Mononuclear cell (primary cell): ENCODE measurements around the gene C15orf61. TPM values are rescaled to one million over a fixed set of nuclear protein-coding genes. Genes with fewer than 3 reads are reported as not detected.

ENCODE experiments used
- H3K27me3 ChIP-seq: 2 replicates; pipeline ENCODE4 v1.6.0; 2011; ENCODE audit warnings: low read length, control low read depth; ENCODE audit not compliant: insufficient read depth
- H3K4me1 ChIP-seq: 2 replicates; pipeline ENCODE4 v1.5.1; 2011; ENCODE audit warnings: mild to moderate bottlenecking, low read length, control low read depth; ENCODE audit not compliant: insufficient read depth
- H3K4me3 ChIP-seq: 2 replicates; pipeline ENCODE4 v1.5.1; 2011; ENCODE audit warnings: mild to moderate bottlenecking, low read length, moderate library complexity
- H3K9me3 ChIP-seq: 2 replicates; pipeline ENCODE4 v1.5.1; 2011; ENCODE audit warnings: low read depth, mild to moderate bottlenecking, control low read depth, low read length
- total RNA-seq: library from RNA; depleted of rRNA; stranded (reverse); fragments of >200 nt; gene quantifications from one replicate; pipeline ENCODE4 v1.2.3, GENCODE V29; 2012

The C15orf61 gene
- total RNA-seq, 1 donor, result 5.2 TPM

- no peaks in the 10 kb centered on the region for H3K27me3 ChIP-seq
- no peak overlapping the region for H3K4me3 ChIP-seq
- H3K4me1 ChIP-seq, result no peaks in the 10 kb centered on the region
- H3K9me3 ChIP-seq, result no peaks in the 10 kb centered on the region
Measured at GRCh38 chr15:67556976-67557570, 36.1 kb downstream of the C15orf61 start.

GRCh38 chr15:67558502-67558901 is 37.6 kb downstream of the C15orf61 start:
- no peaks in the 10 kb centered on the region for H3K4me1 ChIP-seq
- H3K4me3 ChIP-seq, result no peak overlapping the region
- H3K9me3 ChIP-seq, result no peaks in the 10 kb centered on the region
- no peaks in the 10 kb centered on the region for H3K27me3 ChIP-seq

- no peak overlapping the region for H3K4me3 ChIP-seq
- H3K4me1 ChIP-seq, result no peaks in the 10 kb centered on the region
- no peaks in the 10 kb centered on the region for H3K27me3 ChIP-seq
- H3K9me3 ChIP-seq, result no peaks in the 10 kb centered on the region
Measured at GRCh38 chr15:67559158-67559557, 38.2 kb downstream of the C15orf61 start.

- no peaks in the 10 kb centered on the region for H3K4me1 ChIP-seq
- H3K27me3 ChIP-seq, result no peaks in the 10 kb centered on the region
- no peaks in the 10 kb centered on the region for H3K9me3 ChIP-seq
- H3K4me3 ChIP-seq, result no peak overlapping the region
Measured at GRCh38 chr15:67559576-67559975, 38.6 kb downstream of the C15orf61 start.

- no peaks in the 10 kb centered on the region for H3K9me3 ChIP-seq
- no peaks in the 10 kb centered on the region for H3K27me3 ChIP-seq
- no peaks in the 10 kb centered on the region for H3K4me1 ChIP-seq
- no peak overlapping the region for H3K4me3 ChIP-seq
Measured at GRCh38 chr15:67560320-67560719, 39.4 kb downstream of the C15orf61 start.

GRCh38 chr15:67563092-67563491 is 42.2 kb downstream of the C15orf61 start:
- Histone ChIP-seq H3K9me3 (no peaks in the 10 kb centered on the region), H3K4me1 (no peaks in the 10 kb centered on the region), H3K27me3 (no peaks in the 10 kb centered on the region), H3K4me3 (no peak overlapping the region)

GRCh38 chr15:67564021-67564967 is 43.4 kb downstream of the C15orf61 start:
- no peak overlapping the region for H3K4me3 ChIP-seq
- H3K9me3 ChIP-seq, result no peaks in the 10 kb centered on the region
- H3K4me1 ChIP-seq, result no peaks in the 10 kb centered on the region
- H3K27me3 ChIP-seq, result no peaks in the 10 kb centered on the region

- H3K4me1 ChIP-seq, result no peaks in the 10 kb centered on the region
- H3K27me3 ChIP-seq, result no peaks in the 10 kb centered on the region
- no peak overlapping the region for H3K4me3 ChIP-seq
- no peaks in the 10 kb centered on the region for H3K9me3 ChIP-seq
Measured at GRCh38 chr15:67564968-67565345, 44.0 kb downstream of the C15orf61 start.

- no peak overlapping the region for H3K4me3 ChIP-seq
- no peaks in the 10 kb centered on the region for H3K27me3 ChIP-seq
- H3K9me3 ChIP-seq, result no peaks in the 10 kb centered on the region
- no peaks in the 10 kb centered on the region for H3K4me1 ChIP-seq
Measured at GRCh38 chr15:67569668-67570067, 48.7 kb downstream of the C15orf61 start.

GRCh38 chr15:67570875-67571647 is 50.1 kb downstream of the C15orf61 start:
- no peak overlapping the region for H3K4me3 ChIP-seq
- H3K27me3 ChIP-seq, result no peaks in the 10 kb centered on the region
- H3K4me1 ChIP-seq, result no peaks in the 10 kb centered on the region
- H3K9me3 ChIP-seq, result no peaks in the 10 kb centered on the region

GRCh38 chr15:67571648-67572415 is 50.9 kb downstream of the C15orf61 start:
- H3K9me3 ChIP-seq, result no peaks in the 10 kb centered on the region
- no peaks in the 10 kb centered on the region for H3K4me1 ChIP-seq
- H3K27me3 ChIP-seq, result no peaks in the 10 kb centered on the region

GRCh38 chr15:67573194-67573593 is 52.3 kb downstream of the C15orf61 start:
- Histone ChIP-seq H3K4me3 (no peak overlapping the region), H3K4me1 (no peaks in the 10 kb centered on the region), H3K27me3 (no peaks in the 10 kb centered on the region), H3K9me3 (no peaks in the 10 kb centered on the region)

More at GRCh38 chr15:67571648-67572415, 50.9 kb downstream of the C15orf61 start:
- H3K4me3 ChIP-seq, result no peak overlapping the region

- no peaks in the 10 kb centered on the region for H3K9me3 ChIP-seq
- H3K27me3 ChIP-seq, result no peaks in the 10 kb centered on the region
- no peak overlapping the region for H3K4me3 ChIP-seq
- H3K4me1 ChIP-seq, result no peaks in the 10 kb centered on the region
Measured at GRCh38 chr15:67575039-67575502, 54.1 kb downstream of the C15orf61 start.

- Histone ChIP-seq H3K27me3 (no peaks in the 10 kb centered on the region), H3K4me1 (no peaks in the 10 kb centered on the region), H3K4me3 (no peak overlapping the region), H3K9me3 (no peaks in the 10 kb centered on the region)
Measured at GRCh38 chr15:67578020-67578600, 57.2 kb downstream of the C15orf61 start.
